ENCODE measurements around the gene MIS18BP1.

- no peak for TF ChIP-seq GATA2 (IDR thresholded peaks at IDR 0.05; ENCODE audit: low read depth, low read length)
- no peak for TF ChIP-seq GATA3 (IDR thresholded peaks at IDR 0.05; ENCODE audit: low read depth, low read length)
Observed at GRCh38 chr14:45251912-45252311, 1.1 kb downstream of the MIS18BP1 start.
